ENCODE data around the gene MOB2. TPM values are rescaled to one million over a fixed set of nuclear protein-coding genes. Genes with fewer than 3 reads are reported as not detected.

MOB2 gene
- total RNA-seq, 1 experiment from 2014 or later: 11.1 TPM

DNA sequence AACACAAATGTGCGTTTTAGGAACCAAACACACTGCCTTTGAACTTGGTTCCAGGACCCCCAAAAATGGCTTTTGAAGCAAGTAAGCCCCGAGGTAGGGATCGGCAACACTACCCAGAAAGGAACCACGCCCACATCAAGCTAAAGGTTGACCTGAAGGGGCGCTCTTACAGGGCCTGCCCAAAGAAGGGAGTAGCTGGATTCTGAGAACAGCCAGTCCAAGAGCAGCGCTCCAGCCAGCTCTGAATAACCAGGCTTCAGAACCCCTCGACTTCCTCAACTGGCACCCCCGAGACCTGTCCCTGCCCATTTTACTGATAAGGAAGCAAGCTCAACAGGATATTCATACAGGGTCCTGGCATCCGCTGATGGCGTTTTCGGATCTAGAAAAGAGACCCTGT is 18.9 kb upstream of the MOB2 start:
- DNase-seq (ENCODE audit: extremely low read depth, low read depth): no peak

- no peak for DNase-seq (ENCODE audit: extremely low read depth, low read depth)
Measured at GRCh38 chr11:1504581-1505290, 18.2 kb upstream of the MOB2 start.

- no peak for DNase-seq (ENCODE audit: extremely low read depth, low read depth)
Measured at GRCh38 chr11:1504138-1504537, 17.6 kb upstream of the MOB2 start.

DNA sequence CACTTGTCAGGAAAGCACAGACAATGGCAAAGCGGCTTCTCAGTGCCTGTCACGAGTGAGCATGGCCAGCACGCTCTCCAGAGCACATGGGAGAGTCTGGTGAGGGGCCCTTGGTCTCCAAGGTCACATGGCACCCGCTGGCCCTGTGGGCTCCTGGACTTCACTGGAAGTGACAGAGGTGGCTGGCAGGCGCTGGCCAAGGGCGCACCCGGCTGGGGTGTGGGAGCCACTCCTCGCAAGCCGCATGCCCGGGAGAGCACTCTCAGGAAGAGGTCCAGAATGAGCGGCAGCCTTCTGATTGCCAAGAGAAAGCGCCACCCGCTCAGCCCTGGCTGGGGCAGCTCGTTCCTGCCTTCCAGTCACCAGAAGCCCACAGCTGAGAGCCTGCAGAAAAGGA is 17.1 kb upstream of the MOB2 start:
- DNase-seq (ENCODE audit: extremely low read depth, low read depth): no peak

- DNase-seq (ENCODE audit: extremely low read depth, low read depth): no peak
Measured at GRCh38 chr11:1502954-1503707, 16.6 kb upstream of the MOB2 start.

- no peak for DNase-seq (ENCODE audit: extremely low read depth, low read depth)
Measured at GRCh38 chr11:1502168-1502953, 15.8 kb upstream of the MOB2 start.

DNA sequence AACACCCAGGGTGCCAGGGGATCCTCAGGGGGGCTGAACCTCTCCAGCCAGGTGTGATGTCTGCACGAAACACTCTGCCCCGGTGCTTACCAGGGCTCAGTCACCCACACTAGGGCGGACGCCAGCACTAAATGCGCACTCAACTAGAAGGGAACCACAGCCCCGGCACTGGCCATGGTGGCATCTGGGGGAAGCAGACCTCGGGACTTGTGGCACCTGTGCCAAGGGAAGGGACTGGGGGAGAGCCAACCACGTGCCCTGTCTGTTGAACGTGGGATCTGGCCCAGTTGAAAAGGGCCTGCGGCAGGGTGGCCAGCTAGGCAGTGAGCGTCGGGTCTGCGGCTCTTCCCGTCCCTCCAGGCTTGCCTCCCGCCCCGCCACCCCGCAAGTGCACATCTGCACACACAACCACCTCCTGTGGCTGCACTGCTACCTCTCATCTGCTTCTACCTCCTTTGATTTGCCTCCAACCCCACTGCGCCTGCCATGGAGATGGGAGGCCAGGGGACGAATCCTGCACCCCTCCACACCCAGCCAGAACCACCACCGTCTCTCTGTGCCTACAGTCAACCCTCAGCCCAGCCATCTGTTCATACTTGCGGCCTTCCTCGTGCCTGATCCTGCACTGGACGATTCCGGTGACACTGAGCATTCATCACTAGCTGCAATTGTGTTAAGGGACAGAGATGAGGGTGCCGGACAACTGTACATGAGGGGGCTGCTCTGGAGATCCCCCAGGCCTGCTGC is 15.0 kb upstream of the MOB2 start:
- no peak for DNase-seq (ENCODE audit: extremely low read depth, low read depth)

DNA sequence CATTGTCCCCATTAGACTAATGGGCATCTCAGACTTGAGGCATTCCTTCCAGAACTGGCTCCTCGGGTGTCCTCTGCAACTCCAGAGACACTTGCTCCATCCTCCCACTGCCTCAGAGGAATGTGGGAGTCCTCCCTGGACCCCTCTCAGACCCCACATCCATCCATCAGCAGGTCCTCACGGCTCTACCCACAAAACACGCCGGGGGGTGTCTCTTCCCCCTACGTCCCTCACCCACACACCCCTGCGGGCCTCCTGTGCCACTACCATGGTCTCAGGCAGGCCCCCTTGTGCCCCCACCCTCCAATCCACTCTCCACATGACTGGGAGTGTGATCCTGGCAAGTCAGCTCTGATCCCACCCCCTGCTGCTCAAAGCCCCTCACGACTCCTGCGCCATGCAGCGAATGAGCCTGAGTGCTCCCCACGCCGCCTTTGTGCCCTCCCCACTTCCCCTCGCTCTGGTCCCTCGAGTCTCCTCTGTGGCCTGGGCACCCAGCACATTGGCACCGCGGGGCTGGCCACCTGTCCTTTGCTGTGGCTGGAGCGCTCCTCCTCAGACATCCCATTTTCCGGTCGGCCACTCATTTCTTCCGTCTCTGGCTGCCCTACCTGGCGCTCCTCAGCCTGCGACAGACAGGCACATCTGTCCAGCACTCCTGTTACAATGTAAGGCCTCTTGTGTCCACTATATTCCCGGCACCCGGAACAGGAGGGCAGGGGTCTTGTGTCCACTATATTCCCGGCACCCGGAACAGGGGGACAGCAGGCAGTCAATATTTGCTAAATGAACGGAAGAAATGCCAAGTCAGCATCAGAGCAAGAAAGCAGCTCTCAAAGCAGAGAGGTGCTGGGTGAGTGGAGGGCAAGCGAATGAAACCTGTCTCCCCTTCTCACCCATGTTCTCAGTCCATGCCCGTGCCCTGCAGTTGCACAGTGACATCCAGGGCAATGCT is 14.2 kb upstream of the MOB2 start:
- no peak for DNase-seq (ENCODE audit: extremely low read depth, low read depth)

DNA sequence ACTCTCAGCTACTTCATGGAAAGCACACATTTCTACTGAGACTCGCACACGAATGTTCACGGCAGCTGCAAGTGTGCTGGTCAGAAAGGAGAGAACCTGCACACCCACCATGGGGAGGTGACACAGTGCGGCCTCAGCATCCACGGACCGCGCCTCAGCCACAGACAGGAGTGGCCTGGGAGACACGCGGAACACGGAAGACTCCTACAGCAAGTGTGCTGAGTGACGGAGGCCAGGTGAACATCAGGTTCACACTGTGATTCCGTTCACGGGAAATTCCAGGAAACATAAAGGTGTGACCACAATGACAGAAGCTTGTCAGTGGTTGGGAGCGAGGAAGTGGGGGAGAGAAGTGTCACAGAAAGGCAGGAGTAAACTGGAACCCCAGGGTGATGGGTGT is 13.3 kb upstream of the MOB2 start:
- no peak for DNase-seq (ENCODE audit: extremely low read depth, low read depth)

DNA sequence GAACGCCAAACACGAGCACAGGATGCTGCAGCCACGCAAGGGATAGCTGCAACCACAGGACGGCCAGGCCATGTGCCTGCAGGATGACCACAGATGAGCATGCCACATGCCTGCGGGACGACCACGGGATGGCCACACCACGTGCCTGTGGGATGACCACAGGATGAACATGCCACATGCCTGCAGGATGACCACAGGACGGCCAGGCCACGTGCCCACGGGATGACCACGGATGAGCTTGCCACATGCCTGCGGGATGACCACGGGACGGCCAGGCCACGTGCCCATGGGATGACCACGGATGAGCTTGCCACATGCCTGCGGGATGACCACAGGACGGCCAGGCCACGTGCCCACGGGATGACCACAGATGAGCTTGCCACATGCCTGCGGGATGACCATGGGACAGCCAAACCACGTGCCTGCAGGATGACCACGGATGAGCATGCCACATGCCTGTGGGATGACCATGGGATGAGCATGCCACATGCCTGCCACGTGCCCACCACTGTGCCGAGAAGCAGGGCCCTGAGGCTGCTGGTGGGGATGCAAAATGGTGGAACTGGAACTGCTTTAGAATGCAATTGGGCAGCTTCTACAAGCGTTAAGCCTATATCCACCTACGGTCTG is 12.8 kb upstream of the MOB2 start:
- DNase-seq (ENCODE audit: extremely low read depth, low read depth): no peak

DNA sequence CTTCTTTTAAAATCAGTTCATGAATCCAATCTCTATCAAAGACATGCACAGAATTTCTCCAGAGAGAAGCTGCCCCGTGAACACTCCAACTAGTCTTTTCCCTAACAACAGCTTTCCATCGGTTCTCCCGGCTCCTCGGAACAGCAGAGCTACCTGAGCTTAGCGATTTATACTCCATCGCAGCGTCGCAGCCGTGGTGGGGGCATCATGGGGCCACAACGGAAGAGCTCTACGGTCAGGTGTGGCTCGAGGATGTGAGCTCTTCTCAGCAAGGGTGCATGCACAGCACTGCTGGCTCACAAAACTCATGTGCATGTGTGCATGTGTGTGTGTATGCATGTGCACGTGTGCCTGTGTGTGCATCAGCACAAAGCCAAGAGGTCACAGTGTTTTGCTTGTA is 11.7 kb upstream of the MOB2 start:
- DNase-seq (ENCODE audit: extremely low read depth, low read depth): no peak

DNA sequence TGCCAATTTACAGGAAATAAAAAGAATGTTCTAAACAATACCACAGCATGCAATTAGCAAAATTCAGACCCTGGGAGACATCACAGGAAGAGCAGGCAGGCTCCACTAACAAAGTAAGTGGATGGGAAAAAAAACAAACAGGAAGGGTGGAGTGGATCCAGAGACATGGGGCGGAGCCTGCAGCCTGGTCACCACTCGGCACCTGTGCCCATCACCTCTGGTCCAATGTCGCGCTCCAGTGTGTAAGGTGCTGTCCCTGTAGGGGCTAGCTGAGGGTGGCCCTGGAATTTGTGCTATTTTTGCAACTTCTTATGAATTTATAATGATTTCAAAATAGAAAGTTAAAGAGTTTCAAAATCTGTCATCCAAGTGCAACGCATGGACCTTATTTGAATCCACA is 11.0 kb upstream of the MOB2 start:
- DNase-seq (ENCODE audit: extremely low read depth, low read depth): no peak

GRCh38 chr11:1496761-1497095 is 10.1 kb upstream of the MOB2 start:
- DNase-seq (ENCODE audit: extremely low read depth, low read depth): no peak

GRCh38 chr11:1496091-1496760 is 9.6 kb upstream of the MOB2 start:
- DNase-seq (ENCODE audit: extremely low read depth, low read depth): no peak

- no peak for DNase-seq (ENCODE audit: extremely low read depth, low read depth)
Measured at GRCh38 chr11:1494650-1495049, 8.1 kb upstream of the MOB2 start.

GRCh38 chr11:1493650-1494244 is 7.2 kb upstream of the MOB2 start:
- DNase-seq (ENCODE audit: extremely low read depth, low read depth): no peak

- DNase-seq (ENCODE audit: extremely low read depth, low read depth): no peak
Measured at GRCh38 chr11:1491379-1491778, 4.8 kb upstream of the MOB2 start.

DNA sequence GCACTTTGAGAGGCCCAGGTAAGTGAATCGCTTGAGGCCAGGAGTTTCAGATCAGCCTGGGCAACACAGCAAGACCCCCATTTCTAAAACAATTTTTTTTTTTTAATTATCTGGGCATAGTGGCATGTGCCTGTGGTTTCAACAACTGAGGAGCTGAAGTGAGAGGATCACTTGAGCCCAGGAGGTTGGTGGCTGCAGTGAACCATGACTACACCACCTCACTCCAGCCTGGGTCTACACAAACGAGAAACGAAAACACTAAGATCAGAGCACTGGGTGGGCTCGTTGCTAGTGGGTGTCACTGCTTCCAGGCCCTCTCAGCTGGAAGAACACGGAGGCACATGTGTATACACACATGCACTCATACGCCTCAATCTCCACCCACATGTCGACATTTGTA is 4.1 kb upstream of the MOB2 start:
- no peak for DNase-seq (ENCODE audit: extremely low read depth, low read depth)

Data from NCI-H460 (cell line).